WTC11 (cell line): ENCODE measurements around the gene MAT2A.

Experiments used
- ATF2 ChIP-seq: sonication (generic); formaldehyde crosslinking; IDR thresholded peaks from 2 replicates; pipeline ENCODE4 v1.8.1; 2022; ENCODE audit warnings: low read depth, missing genetic modification reagents, borderline replicate concordance
- EMX1 ChIP-seq: fragments of 250-450 bp; sonication (Bioruptor Pico); IDR thresholded peaks from 2 replicates; pipeline ENCODE4 v1.8.0; 2021; ENCODE audit warnings: mild to moderate bottlenecking
- HMGXB4 ChIP-seq: sonication (generic); formaldehyde crosslinking; IDR thresholded peaks from 2 replicates; pipeline ENCODE4 v1.8.1; 2023; ENCODE audit warnings: mild to moderate bottlenecking, moderate library complexity, missing genetic modification reagents
- ZNF219 ChIP-seq: sonication (generic); formaldehyde crosslinking; IDR thresholded peaks from 2 replicates; pipeline ENCODE4 v1.8.0; 2023; ENCODE audit warnings: missing genetic modification reagents, mild to moderate bottlenecking, borderline replicate concordance
- TF ChIP-seq, protein P1 (sequence below): fragments of 200-600 bp; IDR thresholded peaks from 2 replicates; pipeline ENCODE4 v1.8.0; 2022; ENCODE audit warnings: antibody characterized with exemption
- TF ChIP-seq, protein P2 (sequence below): sonication (generic); formaldehyde crosslinking; IDR thresholded peaks from 2 replicates; pipeline ENCODE4 v1.8.1; 2023; ENCODE audit warnings: mild to moderate bottlenecking, missing genetic modification reagents, moderate library complexity

- TF ChIP-seq ZNF219 (CRISPR knock-in tag) (no peak), EMX1 (CRISPR knock-in tag) (no peak), ATF2 (no peak), HMGXB4 (CRISPR knock-in tag) (no peak)
- TF ChIP-seq, protein P1, sequence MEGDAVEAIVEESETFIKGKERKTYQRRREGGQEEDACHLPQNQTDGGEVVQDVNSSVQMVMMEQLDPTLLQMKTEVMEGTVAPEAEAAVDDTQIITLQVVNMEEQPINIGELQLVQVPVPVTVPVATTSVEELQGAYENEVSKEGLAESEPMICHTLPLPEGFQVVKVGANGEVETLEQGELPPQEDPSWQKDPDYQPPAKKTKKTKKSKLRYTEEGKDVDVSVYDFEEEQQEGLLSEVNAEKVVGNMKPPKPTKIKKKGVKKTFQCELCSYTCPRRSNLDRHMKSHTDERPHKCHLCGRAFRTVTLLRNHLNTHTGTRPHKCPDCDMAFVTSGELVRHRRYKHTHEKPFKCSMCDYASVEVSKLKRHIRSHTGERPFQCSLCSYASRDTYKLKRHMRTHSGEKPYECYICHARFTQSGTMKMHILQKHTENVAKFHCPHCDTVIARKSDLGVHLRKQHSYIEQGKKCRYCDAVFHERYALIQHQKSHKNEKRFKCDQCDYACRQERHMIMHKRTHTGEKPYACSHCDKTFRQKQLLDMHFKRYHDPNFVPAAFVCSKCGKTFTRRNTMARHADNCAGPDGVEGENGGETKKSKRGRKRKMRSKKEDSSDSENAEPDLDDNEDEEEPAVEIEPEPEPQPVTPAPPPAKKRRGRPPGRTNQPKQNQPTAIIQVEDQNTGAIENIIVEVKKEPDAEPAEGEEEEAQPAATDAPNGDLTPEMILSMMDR = no peak
- TF ChIP-seq, protein P2, sequence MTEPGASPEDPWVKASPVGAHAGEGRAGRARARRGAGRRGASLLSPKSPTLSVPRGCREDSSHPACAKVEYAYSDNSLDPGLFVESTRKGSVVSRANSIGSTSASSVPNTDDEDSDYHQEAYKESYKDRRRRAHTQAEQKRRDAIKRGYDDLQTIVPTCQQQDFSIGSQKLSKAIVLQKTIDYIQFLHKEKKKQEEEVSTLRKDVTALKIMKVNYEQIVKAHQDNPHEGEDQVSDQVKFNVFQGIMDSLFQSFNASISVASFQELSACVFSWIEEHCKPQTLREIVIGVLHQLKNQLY = no peak
Observed at GRCh38 chr2:85525567-85525966, 13.4 kb upstream of the MAT2A start.
